Heart right ventricle (tissue), 16 donors: ENCODE data around the gene PRICKLE2. TPM values are rescaled to one million over a fixed set of nuclear protein-coding genes. Genes with fewer than 3 reads are reported as not detected.

Experiments
- ATAC-seq, 8 donors: fragments of 200-7000 bp; cut with Tn5 transposase; one replicate each; pipeline ENCODE4 v1.9.1; 2020; ENCODE audit warnings: mild to moderate bottlenecking in 8 of 8, moderate library complexity in 8 of 8, moderate number of reproducible peaks in 1 of 8
- DNase-seq, 2 donors: peaks; one replicate each; pipeline ENCODE4 v3.0.0-alpha.2; 2020
- H3K27ac ChIP-seq, 10 donors: fragments of 200-600 bp; sonication (generic) in 2 of 10; one replicate each; pipeline versions ENCODE4 v1.5.0 to v1.8.0; 2020 to 2022; ENCODE audit warnings: mild to moderate bottlenecking in 3 of 10
- H3K27me3 ChIP-seq, 7 donors: fragments of 200-600 bp; one replicate each; pipeline ENCODE4 v1.8.0; 2021 to 2022; ENCODE audit warnings: mild to moderate bottlenecking in 2 of 7
- H3K36me3 ChIP-seq, 9 donors: fragments of 200-600 bp; sonication (generic) in 1 of 9; one replicate each; pipeline versions ENCODE4 v1.5.0 to v1.8.0; 2020 to 2022; ENCODE audit warnings: mild to moderate bottlenecking in 2 of 9
- H3K4me1 ChIP-seq, 9 donors: fragments of 200-600 bp; sonication (generic) in 1 of 9; one replicate each; pipeline versions ENCODE4 v1.5.0 to v1.8.0; 2020 to 2022; ENCODE audit warnings: mild to moderate bottlenecking in 4 of 9
- H3K4me3 ChIP-seq, 10 donors: fragments of 200-600 bp; sonication (generic) in 2 of 10; one replicate each; pipeline versions ENCODE4 v1.5.0 to v1.8.0; 2020 to 2022; ENCODE audit warnings: mild to moderate bottlenecking in 7 of 10, moderate library complexity in 2 of 10
- H3K9me3 ChIP-seq, 11 donors: fragments of 200-600 bp in 10 of 11; sonication (generic) in 2 of 11; one replicate each; pipeline versions ENCODE4 v1.5.0 to v1.8.0; 2013 to 2022; ENCODE audit warnings: mild to moderate bottlenecking in 2 of 11, control low read depth in 1 of 11, moderate library complexity in 1 of 11
- CTCF ChIP-seq, 9 donors: fragments of 200-600 bp; sonication (generic) in 2 of 9; IDR thresholded peaks; one replicate each; pipeline versions ENCODE4 v1.5.0 to v1.8.0; 2021 to 2022; ENCODE audit warnings: antibody characterized with exemption in 9 of 9, mild to moderate bottlenecking in 5 of 9, moderate library complexity in 1 of 9
- WGBS, 2 donors: extraction: QIAGEN DNeasy Blood & Tissue Kit; methylation state at CpG; one replicate each; pipeline ENCODE4 v1.1.7; 2013; ENCODE audit warnings: inconsistent platforms in 1 of 2; 5-methylcytosine and 5-hydroxymethylcytosine counted together
- intact Hi-C, 10 donors: fragments of 100-400 bp; cut with DNase I; formaldehyde crosslinking; loops; one replicate each; pipeline versions ENCODE4 v1.11.1 to v1.14.2; 2022
- polyA plus RNA-seq, 2 donors: library from polyadenylated mRNA; stranded (reverse); fragments of 200-250 nt; gene quantifications; one replicate each; pipeline ENCODE4 v1.2.3, GENCODE V29; 2013
- total RNA-seq, 10 donors: library from RNA; stranded (reverse); fragmentation: NEBNext Ultra II Directional in 3 of 10; extraction: Animal tissue kit (Norgen Biotek cat#: 25700) in 3 of 10; gene quantifications; one replicate each; pipeline versions ENCODE4 v1.2.1 to v1.2.4, GENCODE V29; 2021 to 2023
- donor health status: Arrhythmogenic right ventricular cardiomyopathy.
- donor health status: ischemic (EF 13 %, LVEDD 7.1; RV severe dilation, severe dysfunction).
- donor health status: healthy with polysubstance abuse.
- donor health status: DM: no; HTN: yes; CAD: no.
- donor health status: DM: no; HTN: no; CAD: no.
- donor health status: ischemic (EF 25% LVEDD 6.9; RV normal size, moderate dysfunction).
- donor health status: ischemic (EF 25% LVEDD 5.7; RV mildly dilated, moderate dysfunction).
- donor health status: healthy.
- donor health status: DM: yes; HTN: yes; CAD: no.
- donor health status: Ischemic cardiomyopathy.
- donor health status: ischemic (EF 35%, LVEDD 5.7; RV mildly dilated, moderate dysfunction).
- donor health status: nonischemic (EF 11% LVEDD 7.7; RV severe dilation, severe dysfunction).
- donor health status: DM: yes; HTN: yes; CAD: no.
- donor health status: PGD.
- donor health status: ischemic (EF 29% LVEDD 5.4; RV normal size, mild dysfunction).
- donor health status: nonischemic (EF 23%, LVEDD 6.1; RV moderate dilation, normal function).

PRICKLE2 gene
- total and polyA plus RNA-seq, 12 donors: 1.8 to 12.2 (median 8.1) TPM

DNA sequence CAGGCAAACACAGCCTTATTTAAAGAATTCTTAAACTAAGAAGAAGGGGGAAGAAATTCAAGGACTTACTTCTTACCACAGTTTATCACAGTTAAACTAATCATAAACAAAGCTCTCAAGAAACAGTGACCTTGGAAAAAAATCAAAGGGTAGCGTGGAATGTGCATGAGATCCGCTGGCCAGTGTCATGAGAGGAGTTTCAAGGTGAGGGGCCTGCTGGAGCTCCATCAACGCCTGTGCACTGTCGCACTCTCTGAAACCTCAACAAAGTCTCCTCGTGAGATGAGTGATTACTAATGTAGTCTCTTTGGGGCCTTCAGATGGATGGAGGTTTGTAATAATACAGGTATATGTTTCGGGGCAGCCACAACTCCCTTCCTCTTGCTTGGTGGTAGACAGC is 28.4 kb upstream of the PRICKLE2 start:
- no peak for TF ChIP-seq CTCF (IDR thresholded peaks at IDR 0.05)
- H3K9me3 ChIP-seq: no peaks in the 10 kb centered on the region
- H3K4me3 ChIP-seq: no peak overlapping the region
- H3K27ac ChIP-seq: no peak overlapping the region
- ATAC-seq: no peak
- no peak for DNase-seq
- H3K36me3 ChIP-seq: peaks cover 0 to 18% (median 0%) of the 10 kb centered on the region in 9 donors
- no peaks in the 10 kb centered on the region for H3K27me3 ChIP-seq
- H3K4me1 ChIP-seq: peaks cover 0 to 46% (median 3%) of the 10 kb centered on the region in 9 donors
- 70 to 91% methylated on average over 6 of the region's 6 CpGs for WGBS, 2 donors
- intact Hi-C loops: no loop called here

DNA sequence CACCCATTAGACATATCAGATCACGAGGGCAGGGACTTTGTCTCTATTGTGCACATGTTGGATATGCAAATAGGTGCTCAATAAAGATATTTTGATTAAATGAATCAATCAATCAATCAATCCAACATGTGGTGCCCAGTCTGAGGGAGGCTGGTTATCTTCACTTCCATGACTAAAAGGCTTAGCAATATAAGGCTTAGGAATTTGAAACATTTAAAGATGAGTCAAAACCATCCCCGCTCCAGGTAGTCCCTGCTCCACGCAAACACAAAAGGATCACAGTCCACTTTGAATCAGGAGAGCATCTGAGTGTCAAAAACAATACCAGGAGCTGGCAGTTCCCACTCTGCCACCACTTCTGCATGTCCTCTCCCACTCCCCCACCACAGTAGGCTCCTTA is 25.8 kb upstream of the PRICKLE2 start:
- WGBS, 2 donors: 97 to 99% methylated on average over 3 of the region's 3 CpGs
- no peak overlapping the region for H3K4me3 ChIP-seq
- peaks cover 0 to 53% (median 13%) of the 10 kb centered on the region in 9 donors for H3K4me1 ChIP-seq
- no peak for TF ChIP-seq CTCF (IDR thresholded peaks at IDR 0.05)
- intact Hi-C loops: no loop called here
- H3K36me3 ChIP-seq: peaks cover 0 to 18% (median 0%) of the 10 kb centered on the region in 9 donors
- no peaks in the 10 kb centered on the region for H3K9me3 ChIP-seq
- no peaks in the 10 kb centered on the region for H3K27me3 ChIP-seq
- H3K27ac ChIP-seq: no peak overlapping the region
- DNase-seq (no peak), ATAC-seq (no peak)

DNA sequence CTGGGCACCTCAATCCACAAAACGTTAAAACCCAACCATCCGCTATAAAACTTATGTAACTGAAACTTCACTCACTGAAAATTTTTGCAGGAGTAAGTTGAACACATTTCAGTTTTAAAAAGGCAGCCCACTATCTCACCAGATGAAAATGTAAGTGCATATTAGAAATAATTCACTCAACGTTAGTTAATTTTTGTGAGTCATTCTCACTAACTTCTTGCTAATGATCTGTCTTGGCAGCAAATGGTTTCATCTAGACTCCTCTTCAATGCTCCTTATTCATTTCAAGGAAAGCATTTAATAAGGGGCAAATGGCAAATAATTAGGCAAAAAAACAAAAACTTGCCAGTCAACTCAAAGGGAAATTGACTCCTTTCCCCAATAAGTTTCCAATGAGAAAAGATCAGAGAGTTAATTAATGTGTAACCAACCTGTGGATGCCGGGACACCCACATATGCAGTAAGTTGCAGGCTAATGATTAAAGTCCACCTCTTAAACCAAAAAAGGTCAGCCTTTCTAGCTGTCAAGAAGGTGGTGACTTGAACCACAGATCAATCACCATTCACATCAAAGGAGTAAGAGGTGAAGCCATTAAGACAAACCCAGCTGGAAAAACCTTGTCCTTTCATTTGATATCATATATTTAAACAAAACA is 22.9 kb upstream of the PRICKLE2 start:
- DNase-seq: no peak
- H3K27me3 ChIP-seq: no peaks in the 10 kb centered on the region
- peaks cover 0 to 43% (median 10%) of the 10 kb centered on the region in 9 donors for H3K4me1 ChIP-seq
- no peak overlapping the region for H3K4me3 ChIP-seq
- H3K9me3 ChIP-seq: no peaks in the 10 kb centered on the region
- H3K27ac ChIP-seq: no peak overlapping the region
- intact Hi-C loops: no loop called here
- ATAC-seq: no peak
- no peaks in the 10 kb centered on the region for H3K36me3 ChIP-seq
- no peak for TF ChIP-seq CTCF (IDR thresholded peaks at IDR 0.05)
- 82 to 83% methylated on average over 4 of the region's 4 CpGs for WGBS, 2 donors

DNA sequence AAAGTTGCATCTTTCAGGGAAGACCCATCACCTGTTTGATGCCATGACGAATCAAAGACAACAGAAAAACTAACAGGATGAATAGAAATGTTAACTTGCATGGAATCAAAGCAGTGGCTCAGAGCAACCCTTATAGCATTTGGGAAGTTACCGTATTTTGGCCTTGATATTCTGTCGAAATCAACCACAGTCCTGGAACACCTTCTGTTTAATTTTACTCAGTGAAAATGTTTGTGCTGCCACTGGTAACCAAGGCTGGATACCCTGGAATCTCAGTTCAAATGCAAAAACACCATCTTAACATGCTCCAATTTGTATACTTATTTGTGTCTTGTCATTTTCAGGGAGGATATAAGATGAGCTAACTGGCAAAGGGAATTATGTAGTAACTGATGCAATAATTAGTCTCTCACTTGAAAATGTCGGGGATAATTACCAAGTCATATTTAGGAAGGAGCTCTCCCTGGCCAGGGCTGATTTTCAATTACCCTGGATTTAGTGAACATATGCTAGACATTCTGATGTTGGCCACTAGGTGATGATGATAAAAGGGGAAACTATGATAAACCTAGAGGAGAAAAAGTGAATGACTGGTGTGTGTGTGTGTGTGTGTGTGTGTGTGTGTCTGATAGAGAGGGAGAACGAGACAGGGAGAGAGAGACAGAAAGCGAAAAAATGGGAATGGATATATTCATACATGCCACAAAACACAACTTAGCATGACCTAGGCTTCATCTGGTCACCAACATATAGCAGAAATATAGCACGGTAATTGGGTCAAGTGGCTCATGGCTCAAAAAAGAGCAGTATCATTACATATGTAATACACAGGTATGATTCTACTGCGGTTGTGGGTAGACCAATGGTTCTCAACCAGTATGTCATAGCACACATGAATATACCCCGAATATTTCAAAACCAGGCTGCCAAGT is 19.0 kb upstream of the PRICKLE2 start:
- Histone ChIP-seq H3K36me3 (no peaks in the 10 kb centered on the region), H3K27me3 (no peaks in the 10 kb centered on the region), H3K27ac (no peak overlapping the region), H3K9me3 (no peaks in the 10 kb centered on the region), H3K4me3 (no peak overlapping the region), H3K4me1 (peaks cover 0 to 39% (median 18%) of the 10 kb centered on the region in 9 donors)
- peak in 3 of 9 donors; percentile 6 to 25 (median 19) for TF ChIP-seq CTCF (IDR thresholded peaks at IDR 0.05)
- WGBS, 2 donors: 86 to 91% methylated on average over 9 of the region's 9 CpGs
- ATAC-seq: no peak
- DNase-seq: no peak
- intact Hi-C loops: no loop called here
